HEK293 (cell line): ENCODE results near the gene RBM4.

Source experiments
- EGR2 ChIP-seq: fragments of 450-650 bp; formaldehyde crosslinking; IDR thresholded peaks from 2 replicates; pipeline ENCODE4 v1.5.1; 2016; ENCODE audit warnings: low read depth, missing biosample characterization, missing genetic modification characterization
- FEZF1 ChIP-seq: fragments of 450-650 bp; formaldehyde crosslinking; IDR thresholded peaks from 2 replicates; pipeline ENCODE4 v1.5.1; 2016; ENCODE audit warnings: missing biosample characterization, missing genetic modification characterization
- HIC1 ChIP-seq: fragments of 450-650 bp; formaldehyde crosslinking; IDR thresholded peaks from 2 replicates; pipeline ENCODE4 v1.5.1; 2016; ENCODE audit warnings: missing biosample characterization, missing genetic modification characterization
- KLF7 ChIP-seq: fragments of 450-650 bp; formaldehyde crosslinking; IDR thresholded peaks from 2 replicates; pipeline ENCODE4 v1.5.1; 2016; ENCODE audit warnings: missing biosample characterization, missing genetic modification characterization, borderline replicate concordance
- MEIS1 ChIP-seq: sonication (generic); formaldehyde crosslinking; IDR thresholded peaks from 2 replicates; pipeline ENCODE4 v1.8.1; 2022; ENCODE audit warnings: missing genetic modification reagents, mild to moderate bottlenecking, borderline replicate concordance
- MZF1 ChIP-seq: fragments of 450-650 bp; formaldehyde crosslinking; IDR thresholded peaks from 2 replicates; pipeline ENCODE4 v1.5.1; 2017; ENCODE audit warnings: missing biosample characterization, missing genetic modification characterization, borderline replicate concordance
- PATZ1 ChIP-seq: fragments of 450-650 bp; formaldehyde crosslinking; IDR thresholded peaks from 2 replicates; pipeline ENCODE4 v1.5.1; 2016; ENCODE audit warnings: missing biosample characterization, missing genetic modification characterization
- PRDM6 ChIP-seq: fragments of 450-650 bp; formaldehyde crosslinking; IDR thresholded peaks from 2 replicates; pipeline ENCODE4 v1.5.1; 2017; ENCODE audit warnings: missing biosample characterization, missing genetic modification characterization
- REST ChIP-seq: fragments of 450-650 bp; formaldehyde crosslinking; IDR thresholded peaks from 2 replicates; pipeline ENCODE4 v1.5.1; 2016; ENCODE audit warnings: missing biosample characterization, missing genetic modification characterization
- SCRT1 ChIP-seq: fragments of 450-650 bp; formaldehyde crosslinking; IDR thresholded peaks from 2 replicates; pipeline ENCODE4 v1.5.1; 2016; ENCODE audit warnings: missing biosample characterization, missing genetic modification characterization, borderline replicate concordance
- SCRT2 ChIP-seq: fragments of 450-650 bp; formaldehyde crosslinking; IDR thresholded peaks from 2 replicates; pipeline ENCODE4 v1.5.1; 2016; ENCODE audit warnings: missing biosample characterization, missing genetic modification characterization
- YY1 ChIP-seq: fragments of 450-650 bp; formaldehyde crosslinking; IDR thresholded peaks from 2 replicates; pipeline ENCODE4 v1.5.1; 2018; ENCODE audit warnings: missing biosample characterization, missing genetic modification characterization
- ZBTB21 ChIP-seq: fragments of 450-650 bp; formaldehyde crosslinking; IDR thresholded peaks from 2 replicates; pipeline ENCODE4 v1.5.1; 2017; ENCODE audit warnings: missing biosample characterization, missing genetic modification characterization
- ZFP37 ChIP-seq: fragments of 450-650 bp; formaldehyde crosslinking; IDR thresholded peaks from 2 replicates; pipeline ENCODE4 v1.5.1; 2016; ENCODE audit warnings: missing biosample characterization, missing genetic modification characterization
- ZNF10 ChIP-seq: fragments of 450-650 bp; formaldehyde crosslinking; IDR thresholded peaks from 2 replicates; pipeline ENCODE4 v1.5.1; 2017; ENCODE audit warnings: missing biosample characterization, missing genetic modification characterization
- ZNF138 ChIP-seq: fragments of 450-650 bp; formaldehyde crosslinking; IDR thresholded peaks from 2 replicates; pipeline ENCODE4 v1.5.1; 2016; ENCODE audit warnings: missing biosample characterization, missing genetic modification characterization, borderline replicate concordance
- ZNF23 ChIP-seq: fragments of 450-650 bp; formaldehyde crosslinking; IDR thresholded peaks from 2 replicates; pipeline ENCODE4 v1.5.1; 2016; ENCODE audit warnings: missing biosample characterization, missing genetic modification characterization, borderline replicate concordance
- ZNF311 ChIP-seq: fragments of 450-650 bp; formaldehyde crosslinking; IDR thresholded peaks from 2 replicates; pipeline ENCODE4 v1.5.1; 2017; ENCODE audit warnings: missing biosample characterization, missing genetic modification characterization, borderline replicate concordance
- ZNF37A ChIP-seq: fragments of 450-650 bp; IDR thresholded peaks from 2 replicates; pipeline ENCODE4 v1.5.1; 2018; ENCODE audit warnings: missing biosample characterization, missing genetic modification characterization
- ZNF391 ChIP-seq: fragments of 450-650 bp; formaldehyde crosslinking; IDR thresholded peaks from 2 replicates; pipeline ENCODE4 v1.5.1; 2016; ENCODE audit warnings: low read depth, missing biosample characterization, missing genetic modification characterization, borderline replicate concordance
- ZNF416 ChIP-seq: fragments of 450-650 bp; formaldehyde crosslinking; IDR thresholded peaks from 2 replicates; pipeline ENCODE4 v1.5.1; 2016; ENCODE audit warnings: missing biosample characterization, missing genetic modification characterization
- ZNF664 ChIP-seq: fragments of 450-650 bp; formaldehyde crosslinking; IDR thresholded peaks from 2 replicates; pipeline ENCODE4 v1.5.1; 2016; ENCODE audit warnings: missing biosample characterization, missing genetic modification characterization
- ZNF692 ChIP-seq: fragments of 450-650 bp; formaldehyde crosslinking; IDR thresholded peaks from 2 replicates; pipeline ENCODE4 v1.5.1; 2016; ENCODE audit warnings: missing biosample characterization, missing genetic modification characterization
- ZNF704 ChIP-seq: fragments of 450-650 bp; formaldehyde crosslinking; IDR thresholded peaks from 2 replicates; pipeline ENCODE4 v1.5.1; 2016; ENCODE audit warnings: missing biosample characterization, missing genetic modification characterization
- ZSCAN5A ChIP-seq: fragments of 450-650 bp; formaldehyde crosslinking; IDR thresholded peaks from 2 replicates; pipeline ENCODE4 v1.5.1; 2016; ENCODE audit warnings: missing biosample characterization, missing genetic modification characterization
- ZXDB ChIP-seq: fragments of 450-650 bp; formaldehyde crosslinking; IDR thresholded peaks from 2 replicates; pipeline ENCODE4 v1.5.1; 2016; ENCODE audit warnings: missing biosample characterization, missing genetic modification characterization

The RBM4 gene

GRCh38 chr11:66639066-66639813 is 737 bp downstream of the RBM4 start (continued):
- no peak for TF ChIP-seq ZNF311 (tag by site-specific recombination)
- peak; percentile 93 for TF ChIP-seq SCRT2 (tag by site-specific recombination)
- no peak for TF ChIP-seq PATZ1 (tag by site-specific recombination)
- TF ChIP-seq ZNF692 = no peak
- TF ChIP-seq ZNF664 (tag by site-specific recombination) = no peak
- TF ChIP-seq ZFP37 (tag by site-specific recombination) = no peak
- no peak for TF ChIP-seq ZNF416 (tag by site-specific recombination)
- no peak for TF ChIP-seq PRDM6
- TF ChIP-seq REST (tag by site-specific recombination) = no peak
- TF ChIP-seq KLF7 (tag by site-specific recombination) = no peak
- TF ChIP-seq YY1 (tag by site-specific recombination) = no peak
- no peak for TF ChIP-seq ZXDB (tag by site-specific recombination)
- no peak for TF ChIP-seq MZF1 (tag by site-specific recombination)
- TF ChIP-seq MEIS1 (CRISPR knock-in tag) = no peak
- peak; percentile 52; the same call in 1 of the 2 replicates for TF ChIP-seq SCRT1 (tag by site-specific recombination)
- TF ChIP-seq ZSCAN5A = no peak
- TF ChIP-seq FEZF1 (tag by site-specific recombination) = no peak
- no peak for TF ChIP-seq ZNF23 (tag by site-specific recombination)
- TF ChIP-seq ZNF391 = no peak
- no peak for TF ChIP-seq ZNF138 (tag by site-specific recombination)
- peak; percentile 38; the same call in 1 of the 2 replicates for TF ChIP-seq EGR2
- TF ChIP-seq ZBTB21 (tag by site-specific recombination) = 0 out of 2 replicates have a peak, but pooled peaks have one; percentile 5
- TF ChIP-seq ZNF10 (tag by site-specific recombination) = no peak
- no peak for TF ChIP-seq ZNF704 (tag by site-specific recombination)
- TF ChIP-seq ZNF37A = no peak
- TF ChIP-seq HIC1 (tag by site-specific recombination) = no peak
